H1 (cell line): ENCODE data around the gene MS4A6A. TPM values are rescaled to one million over a fixed set of nuclear protein-coding genes. Genes with fewer than 3 reads are reported as not detected.
A peak's percentile ranks its signal among the peaks of the same experiment; 100 is the strongest.

ENCODE experiments used
- CTCF ChIA-PET: fragments of 300-600 bp; sonication (Branson Sonifier 250); formaldehyde crosslinking; loops from one replicate; lab custom pipeline; 2021; ENCODE audit not compliant: partially characterized antibody; lab: Charles Lee
- POLR2A ChIA-PET: fragments of 300-600 bp; sonication (Branson Sonifier 250); formaldehyde crosslinking; loops from one replicate; lab custom pipeline; 2021; ENCODE audit warnings: inconsistent platforms; ENCODE audit not compliant: partially characterized antibody; lab: Charles Lee
- DNase-seq, 2 experiments: peaks; one replicate each; pipeline versions ENCODE4 v3.0.0 to v3.0.0-alpha.2; 2010 to 2022; ENCODE audit warnings: low spot score in 2 of 2, low read depth in 1 of 2, mixed read lengths in 1 of 2
- FAIRE-seq: peaks from 2 replicates; lab custom pipeline; 2011; peaks lifted over from hg19 to GRCh38; lab: Jason Lieb, UNC
- H2AFZ ChIP-seq: 2 replicates; pipeline ENCODE4 v1.8.1; 2012; ENCODE audit warnings: low read length, inconsistent platforms
- H2AK5ac ChIP-seq: 2 replicates; pipeline ENCODE4 v1.6.1; 2013; ENCODE audit warnings: low read depth, low read length
- H2BK120ac ChIP-seq: replicated peaks from 2 replicates; pipeline ENCODE3; 2013; ENCODE audit warnings: low read depth, low read length, inconsistent platforms
- H2BK12ac ChIP-seq: 2 replicates; pipeline ENCODE4 v1.6.1; 2013; ENCODE audit warnings: low read depth, low read length
- H2BK15ac ChIP-seq: 2 replicates; pipeline ENCODE4 v1.6.1; 2013; ENCODE audit warnings: low read length
- H2BK20ac ChIP-seq: 2 replicates; pipeline ENCODE4 v1.6.1; 2013; ENCODE audit warnings: low read length
- H2BK5ac ChIP-seq: 2 replicates; pipeline ENCODE4 v1.6.1; 2013; ENCODE audit warnings: low read depth, low read length
- H3K14ac ChIP-seq: 2 replicates; pipeline ENCODE4 v1.6.1; 2013; ENCODE audit warnings: inconsistent platforms; ENCODE audit not compliant: insufficient read length
- H3K18ac ChIP-seq: 2 replicates; pipeline ENCODE4 v1.6.1; 2013; ENCODE audit warnings: low read length; ENCODE audit errors: extremely low read depth
- H3K23ac ChIP-seq: 2 replicates; pipeline ENCODE4 v1.6.1; 2013; ENCODE audit warnings: inconsistent platforms; ENCODE audit not compliant: insufficient read length
- H3K23me2 ChIP-seq: 2 replicates; pipeline ENCODE4 v1.6.1; 2013; ENCODE audit warnings: low read depth, low read length
- H3K27ac ChIP-seq: 2 replicates; pipeline ENCODE4 v1.6.1; 2011; ENCODE audit warnings: low read depth, low read length, inconsistent platforms
- H3K27me3 ChIP-seq, 4 experiments: replicated peaks in 1 of 4; 1 replicate in 1 of 4; 2 replicates in 3 of 4; pipeline versions ENCODE4 v1.6.1 to v1.8.1; 2011 to 2013; ENCODE audit warnings: low read length in 3 of 4, mild to moderate bottlenecking in 3 of 4, inconsistent platforms in 2 of 4, mixed read lengths in 2 of 4, moderate library complexity in 1 of 4; ENCODE audit not compliant: control insufficient read depth in 3 of 4, insufficient read depth in 3 of 4; ENCODE audit errors: extremely low read depth in 1 of 4
- H3K36me3 ChIP-seq, 4 experiments: 2 replicates each; pipeline versions ENCODE4 v1.6.1 to v1.8.1; 2011 to 2013; ENCODE audit warnings: mild to moderate bottlenecking in 4 of 4, low read length in 3 of 4, moderate library complexity in 2 of 4, control low read depth in 1 of 4, inconsistent platforms in 1 of 4; ENCODE audit not compliant: insufficient read depth in 4 of 4, control insufficient read depth in 2 of 4
- H3K4ac ChIP-seq: replicated peaks from 2 replicates; pipeline ENCODE3; 2013; ENCODE audit warnings: low read length, low read depth, mixed read lengths, inconsistent platforms; ENCODE audit not compliant: insufficient read length
- H3K4me1 ChIP-seq, 4 experiments: replicated peaks in 1 of 4; 1 replicate in 1 of 4; 2 replicates in 3 of 4; pipeline versions ENCODE4 v1.6.1 to v1.8.1; 2011 to 2013; ENCODE audit warnings: low read length in 3 of 4, inconsistent platforms in 2 of 4, mixed read lengths in 1 of 4; ENCODE audit not compliant: insufficient read depth in 4 of 4, control insufficient read depth in 3 of 4
- H3K4me2 ChIP-seq, 2 experiments: 2 replicates each; pipeline versions ENCODE4 v1.6.1 to v1.8.1; 2011 to 2013; ENCODE audit warnings: low read depth in 2 of 2, low read length in 2 of 2, control low read depth in 1 of 2, inconsistent platforms in 1 of 2, mild to moderate bottlenecking in 1 of 2; ENCODE audit not compliant: insufficient read depth in 1 of 2
- H3K4me3 ChIP-seq, 4 experiments: fragments of 200-600, 300-600 bp in 1 of 4; sonication (generic), shearing (Covaris generic), sonication (Bioruptor Twin) in 1 of 4; 2 replicates each; pipeline versions ENCODE4 v1.5.1 to v1.8.1; 2011 to 2016; ENCODE audit warnings: low read length in 4 of 4, low read depth in 3 of 4, control low read depth in 2 of 4, inconsistent platforms in 2 of 4, mild to moderate bottlenecking in 2 of 4, mixed read lengths in 1 of 4, moderate library complexity in 1 of 4; ENCODE audit not compliant: insufficient read depth in 2 of 4; ENCODE audit errors: extremely low read depth in 1 of 4
- H3K56ac ChIP-seq: replicated peaks from 2 replicates; pipeline ENCODE3; 2013; ENCODE audit warnings: low read depth, mild to moderate bottlenecking, mixed read lengths, low read length, inconsistent platforms; ENCODE audit not compliant: insufficient read length
- H3K79me1 ChIP-seq: 2 replicates; pipeline ENCODE4 v1.6.1; 2013; ENCODE audit warnings: low read depth, low read length, control low read depth
- H3K79me2 ChIP-seq, 2 experiments: 2 replicates each; pipeline versions ENCODE4 v1.6.1 to v1.8.1; 2012 to 2013; ENCODE audit warnings: low read length in 2 of 2, mild to moderate bottlenecking in 2 of 2, inconsistent platforms in 1 of 2; ENCODE audit not compliant: insufficient read depth in 2 of 2, control insufficient read depth in 1 of 2
- H3K9ac ChIP-seq, 4 experiments: replicated peaks in 1 of 4; 1 replicate in 1 of 4; 2 replicates in 3 of 4; pipeline versions ENCODE4 v1.6.1 to v1.8.1; 2011 to 2013; ENCODE audit warnings: low read depth in 3 of 4, low read length in 3 of 4, control low read depth in 2 of 4, mild to moderate bottlenecking in 2 of 4, moderate library complexity in 2 of 4, inconsistent platforms in 1 of 4; ENCODE audit errors: extremely low read depth in 1 of 4
- H3K9me3 ChIP-seq, 2 experiments: 2 replicates each; pipeline versions ENCODE4 v1.6.1 to v1.8.1; 2012 to 2013; ENCODE audit warnings: mild to moderate bottlenecking in 2 of 2, moderate library complexity in 2 of 2, control low read depth in 1 of 2, inconsistent platforms in 1 of 2, low read depth in 1 of 2, low read length in 1 of 2, mixed read lengths in 1 of 2; ENCODE audit not compliant: insufficient read depth in 2 of 2
- H4K20me1 ChIP-seq, 2 experiments: replicated peaks in 1 of 2; 2 replicates each; pipeline versions ENCODE3 to v1.8.1; 2011 to 2013; ENCODE audit warnings: inconsistent platforms in 2 of 2, low read length in 2 of 2, mild to moderate bottlenecking in 1 of 2; ENCODE audit not compliant: insufficient read depth in 2 of 2, control insufficient read depth in 1 of 2
- H4K5ac ChIP-seq: 2 replicates; pipeline ENCODE4 v1.6.1; 2013; ENCODE audit warnings: low read length, low read depth, mixed read lengths, inconsistent platforms; ENCODE audit not compliant: insufficient read length
- H4K8ac ChIP-seq: 2 replicates; pipeline ENCODE4 v1.8.0; 2013; ENCODE audit warnings: mild to moderate bottlenecking, moderate library complexity, low read length, inconsistent platforms; ENCODE audit not compliant: insufficient read depth; ENCODE audit errors: extremely low read depth
- H4K91ac ChIP-seq: replicated peaks from 2 replicates; pipeline ENCODE3; 2013; ENCODE audit warnings: low read length, mixed read lengths, inconsistent platforms; ENCODE audit not compliant: insufficient read length
- ASH2L ChIP-seq: fragments of 200-600, 300-600 bp; sonication (generic); IDR thresholded peaks from one replicate; pipeline ENCODE4 v1.7.1; 2017; ENCODE audit warnings: low read length
- GTF2F1 ChIP-seq: IDR thresholded peaks from 2 replicates; pipeline ENCODE4 v1.6.1; 2012; ENCODE audit warnings: low read depth, low read length, improper control_type of control experiment, borderline replicate concordance
- HDAC2 ChIP-seq, 2 experiments: fragments of 300-600 bp in 1 of 2; sonication (generic) in 1 of 2; IDR thresholded peaks; 2 replicates each; pipeline ENCODE4 v1.6.1; 2011 to 2012; ENCODE audit warnings: low read depth in 2 of 2, low read length in 2 of 2, mild to moderate bottlenecking in 2 of 2, moderate library complexity in 2 of 2, borderline replicate concordance in 1 of 2, inconsistent platforms in 1 of 2
- KDM1A ChIP-seq: fragments of 200-600, 300-600 bp; sonication (generic); IDR thresholded peaks from 2 replicates; pipeline ENCODE4 v1.7.1; 2016; ENCODE audit warnings: mild to moderate bottlenecking, low read length, borderline replicate concordance
- KDM4A ChIP-seq: IDR thresholded peaks from one replicate; pipeline ENCODE4 v1.7.1; 2012; ENCODE audit warnings: low read depth, mild to moderate bottlenecking, moderate library complexity, low read length, inconsistent platforms; ENCODE audit not compliant: severe bottlenecking
- POLR2A ChIP-seq, 2 experiments: IDR thresholded peaks; 1 replicate in 1 of 2; 2 replicates in 1 of 2; pipeline ENCODE4 v1.6.1; 2011; ENCODE audit warnings: low read depth in 2 of 2, low read length in 2 of 2, mild to moderate bottlenecking in 2 of 2; ENCODE audit errors: control extremely low read depth in 1 of 2
- RNF2 ChIP-seq: fragments of 200-900, 300-1000 bp; sonication (generic); IDR thresholded peaks from 2 replicates; pipeline ENCODE4 v1.7.1; 2016; ENCODE audit warnings: borderline replicate concordance, low read depth, mild to moderate bottlenecking, antibody characterized with exemption, low read length; ENCODE audit not compliant: poor library complexity, severe bottlenecking; ENCODE audit errors: missing control alignments
- SIRT6 ChIP-seq: IDR thresholded peaks from one replicate; pipeline ENCODE4 v1.7.1; 2012; ENCODE audit warnings: low read length, inconsistent platforms
- SP1 ChIP-seq: IDR thresholded peaks from 2 replicates; pipeline ENCODE4 v1.6.1; 2011; ENCODE audit warnings: low read depth, low read length
- SRF ChIP-seq: IDR thresholded peaks from 2 replicates; pipeline ENCODE4 v1.6.1; 2011; ENCODE audit warnings: mild to moderate bottlenecking, low read depth, low read length, moderate library complexity
- SUZ12 ChIP-seq: fragments of 200-600 bp; sonication (generic); IDR thresholded peaks from 2 replicates; pipeline ENCODE4 v1.6.1; 2012; ENCODE audit warnings: mild to moderate bottlenecking, inconsistent platforms, low read length, moderate library complexity, mixed read lengths
- TBP ChIP-seq: IDR thresholded peaks from 2 replicates; pipeline ENCODE4 v1.6.1; 2011; ENCODE audit warnings: low read depth, low read length, improper control_type of control experiment
- ZNF274 ChIP-seq: IDR thresholded peaks from 2 replicates; pipeline ENCODE4 v1.7.0; 2012; ENCODE audit warnings: low read length, borderline replicate concordance; ENCODE audit errors: extremely low read depth
- WGBS, 2 experiments: shearing (Covaris generic) in 1 of 2; methylation state at CpG; one replicate each; pipeline versions ENCODE4 v1.1.6 to v1.1.7; 2013 to 2015; ENCODE audit warnings: low lambda C conversion rate in 2 of 2, mixed read lengths in 2 of 2, inconsistent platforms in 1 of 2, low coverage in 1 of 2, missing lambda C conversion rate in 1 of 2; ENCODE audit not compliant: insufficient replicate concordance in 2 of 2, insufficient coverage in 1 of 2, insufficient read length in 1 of 2; ENCODE audit errors: extremely low coverage in 1 of 2, missing lambda C conversion rate in 1 of 2; 5-methylcytosine and 5-hydroxymethylcytosine counted together
- polyA plus RNA-seq, 7 experiments: library from polyadenylated mRNA; depleted of rRNA in 3 of 7; stranded (reverse) in 5 of 7; unstranded in 2 of 7; fragments of >200 nt in 5 of 7; fragments of 200-250 nt in 2 of 7; gene quantifications; 1 replicate in 5 of 7; 2 replicates in 1 of 7; 4 replicates in 1 of 7; pipeline versions ENCODE4 v1.2.1 to v1.2.3, GENCODE V29; 2011 to 2013; ENCODE audit warnings: missing spikeins in 2 of 7, mixed read lengths in 2 of 7
- total RNA-seq: library from RNA; stranded (reverse); fragmentation: NEBNext Ultra II Directional; extraction: Animal tissue kit (Norgen Biotek cat#: 25700); gene quantifications from 2 replicates; pipeline ENCODE4 v1.2.1, GENCODE V29; 2021
- TF ChIP-seq, protein P1 (sequence below): IDR thresholded peaks from 2 replicates; pipeline ENCODE4 v1.6.1; 2011; ENCODE audit warnings: low read length, improper control_type of control experiment

MS4A6A gene
- total and polyA plus RNA-seq, 2 of the 8 experiments (the other 6 are each of a cell fraction or from before 2014, with no cell fraction given), result not detected

DNA sequence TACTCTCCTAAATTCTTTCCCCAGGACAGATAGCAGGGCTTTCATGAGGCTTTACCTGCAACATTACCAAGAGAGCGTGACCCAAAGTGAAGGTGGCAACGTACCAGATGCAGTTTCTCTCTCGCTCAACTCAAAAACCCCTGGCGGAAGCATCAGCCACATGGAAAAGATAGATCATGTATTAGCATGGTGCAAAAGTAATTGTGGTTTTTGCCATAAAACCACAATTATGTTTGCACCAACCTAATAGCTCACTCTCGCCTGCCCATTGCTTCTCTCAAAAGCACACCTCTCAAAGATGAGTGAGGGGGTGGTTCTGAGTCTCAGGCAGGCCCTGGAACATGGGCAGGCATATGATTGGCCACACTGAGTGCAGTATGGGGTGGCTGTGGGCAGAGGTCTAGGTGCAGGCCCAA lies 7.0 kb downstream of the MS4A6A start:
- no peak overlapping the region for H2BK15ac ChIP-seq
- no peak overlapping the region for H3K4me2 ChIP-seq
- POLR2A ChIA-PET, result no interaction called here
- H4K20me1 ChIP-seq, result no peaks in the 10 kb centered on the region
- H3K23ac ChIP-seq, result no peak overlapping the region
- H2AFZ ChIP-seq, result 0 out of 2 replicates have a peak overlapping the region, but pooled peaks have one; percentile 3
- no peak for DNase-seq
- H4K91ac ChIP-seq, result no peak overlapping the region
- H3K9me3 ChIP-seq, result 0 out of 4 replicates have a peak, but pooled peaks cover 0 to 1% of the 10 kb centered on the region in 2 experiments
- H3K18ac ChIP-seq, result no peak overlapping the region
- no peak overlapping the region for H2BK120ac ChIP-seq
- H2BK12ac ChIP-seq, result no peak overlapping the region
- no peaks in the 10 kb centered on the region for H3K27me3 ChIP-seq
- no peak overlapping the region for H4K8ac ChIP-seq
- H3K9ac ChIP-seq, result no peak overlapping the region
- no peak overlapping the region for H3K4me3 ChIP-seq
- no peak overlapping the region for H2AK5ac ChIP-seq
- no peaks in the 10 kb centered on the region for H3K36me3 ChIP-seq
- CTCF ChIA-PET, result no interaction called here
- H3K23me2 ChIP-seq, result no peaks in the 10 kb centered on the region
- no peaks in the 10 kb centered on the region for H3K79me1 ChIP-seq
- no peak overlapping the region for H3K4ac ChIP-seq
- no peak overlapping the region for H2BK20ac ChIP-seq
- H2BK5ac ChIP-seq, result no peak overlapping the region
- H3K4me1 ChIP-seq, result no peaks in the 10 kb centered on the region; a peak in 1 of 7 replicates
- no peaks in the 10 kb centered on the region for H3K79me2 ChIP-seq
- WGBS, 2 experiments, result 89% methylated on average over 5 of the region's 5 CpGs; no CpG with 5 or more reads in 1 of the 2 experiments
- H3K56ac ChIP-seq, result no peak overlapping the region
- no peak overlapping the region for H3K27ac ChIP-seq
- FAIRE-seq, result no peak
- H3K14ac ChIP-seq, result no peak overlapping the region
- H4K5ac ChIP-seq, result no peak overlapping the region
- no peak for TF ChIP-seq POLR2A (IDR thresholded peaks at IDR 0.05; ENCODE audit: control extremely low read depth in 1 of 2, low read depth in 2 of 2, low read length in 2 of 2)
- TF ChIP-seq TBP, result no peak
- no peak for TF ChIP-seq KDM1A
- no peak for TF ChIP-seq RNF2
- no peak for TF ChIP-seq ASH2L
- TF ChIP-seq SUZ12, result no peak
- no peak for TF ChIP-seq SIRT6
- no peak for TF ChIP-seq GTF2F1
- no peak for TF ChIP-seq SRF
- no peak for TF ChIP-seq KDM4A
- no peak for TF ChIP-seq SP1
- TF ChIP-seq HDAC2 (IDR thresholded peaks at IDR 0.05; ENCODE audit: borderline replicate concordance in 1 of 2, low read depth in 2 of 2, low read length in 2 of 2), result no peak
- TF ChIP-seq, protein P1, sequence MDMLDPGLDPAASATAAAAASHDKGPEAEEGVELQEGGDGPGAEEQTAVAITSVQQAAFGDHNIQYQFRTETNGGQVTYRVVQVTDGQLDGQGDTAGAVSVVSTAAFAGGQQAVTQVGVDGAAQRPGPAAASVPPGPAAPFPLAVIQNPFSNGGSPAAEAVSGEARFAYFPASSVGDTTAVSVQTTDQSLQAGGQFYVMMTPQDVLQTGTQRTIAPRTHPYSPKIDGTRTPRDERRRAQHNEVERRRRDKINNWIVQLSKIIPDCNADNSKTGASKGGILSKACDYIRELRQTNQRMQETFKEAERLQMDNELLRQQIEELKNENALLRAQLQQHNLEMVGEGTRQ, result no peak
- no peak for TF ChIP-seq ZNF274
